HepG2 (cell line): Measurements from ENCODE around the gene ATP13A3. TPM values are rescaled to one million over a fixed set of nuclear protein-coding genes. Genes with fewer than 3 reads are reported as not detected.
A peak's percentile ranks its signal among the peaks of the same experiment; 100 is the strongest.
"Not testable (repeated sequence)": the region's sequence is repeated elsewhere in the genome, so short reads cannot be mapped to it uniquely, and the experiment has no call there.

ENCODE experiments used
- ATAC-seq: fragments of 200-7000 bp; cut with Tn5 transposase; 3 replicates; pipeline ENCODE4 v1.9.1; 2020; ENCODE audit warnings: mild to moderate bottlenecking, moderate library complexity
- BruUV-seq: library from RNA; stranded (reverse); fragments of 400-500 nt; replicated peaks from 2 replicates; lab custom pipeline; 2021; lab: Mats Ljungman, UMichigan
- CTCF ChIA-PET: fragments of 300-600 bp; formaldehyde crosslinking; extraction: SDS; loops from one replicate; lab custom pipeline; 2021; ENCODE audit warnings: low total read pairs, inconsistent platforms, low intra/inter-chr PET ratio; lab: Yijun Ruan, JAX
- POLR2A ChIA-PET: fragments of 350-600 bp; sonication (Branson Sonifier 250); formaldehyde crosslinking; loops from one replicate; lab custom pipeline; 2020; ENCODE audit warnings: antibody characterized with exemption, inconsistent platforms; lab: Yijun Ruan, JAX
- DNase-seq: peaks from one replicate; pipeline ENCODE4 v3.0.0-alpha.2; 2015; ENCODE audit warnings: low spot score
- FAIRE-seq: peaks from 3 replicates; lab custom pipeline; 2011; peaks lifted over from hg19 to GRCh38; lab: Jason Lieb, UNC
- H2AFZ ChIP-seq: one replicate; pipeline ENCODE4 v1.6.1; 2011; ENCODE audit warnings: low read length, inconsistent platforms
- H3K27ac ChIP-seq: fragments of 300-600 bp; 3 replicates; pipeline ENCODE4 v1.8.0; 2011; ENCODE audit warnings: mixed run types, mild to moderate bottlenecking, mixed read lengths, low read length, inconsistent platforms; ENCODE audit not compliant: insufficient read depth; ENCODE audit errors: extremely low read length
- H3K27me3 ChIP-seq, 2 experiments: fragments of 200-600 bp in 1 of 2; 2 replicates in 1 of 2; 3 replicates in 1 of 2; pipeline versions ENCODE4 v1.6.0 to v1.8.0; 2011; ENCODE audit warnings: low read length in 2 of 2, mild to moderate bottlenecking in 2 of 2, moderate library complexity in 2 of 2, inconsistent platforms in 1 of 2; ENCODE audit not compliant: insufficient read depth in 2 of 2, control insufficient read depth in 1 of 2
- H3K36me3 ChIP-seq, 2 experiments: fragments of 200-600 bp in 1 of 2; replicated peaks in 1 of 2; 2 replicates in 1 of 2; 3 replicates in 1 of 2; pipeline versions ENCODE4 v1.5.1 to v1.8.0; 2011; ENCODE audit warnings: low read length in 2 of 2, inconsistent platforms in 1 of 2; ENCODE audit not compliant: insufficient read depth in 2 of 2, control insufficient read depth in 1 of 2
- H3K4me1 ChIP-seq: 2 replicates; pipeline ENCODE4 v1.5.1; 2012; ENCODE audit warnings: low read length, inconsistent platforms; ENCODE audit not compliant: insufficient read depth
- H3K4me2 ChIP-seq: 2 replicates; pipeline ENCODE4 v1.6.0; 2011; ENCODE audit warnings: low read depth, low read length, inconsistent platforms
- H3K4me3 ChIP-seq, 3 experiments: fragments of 200-600 bp in 1 of 3; sonication (generic), shearing (Covaris generic) in 1 of 3; replicated peaks in 1 of 3; 2 replicates each; pipeline ENCODE4 v1.5.1; 2011 to 2016; ENCODE audit warnings: low read length in 3 of 3, inconsistent platforms in 2 of 3, low read depth in 2 of 3, mild to moderate bottlenecking in 2 of 3, control low read depth in 1 of 3, mixed read lengths in 1 of 3; ENCODE audit not compliant: insufficient read depth in 1 of 3
- H3K79me2 ChIP-seq: one replicate; pipeline ENCODE4 v1.6.1; 2011; ENCODE audit warnings: low read length, inconsistent platforms; ENCODE audit not compliant: insufficient read depth
- H3K9ac ChIP-seq: 2 replicates; pipeline ENCODE4 v1.6.0; 2011; ENCODE audit warnings: mild to moderate bottlenecking, low read depth, low read length, inconsistent platforms; ENCODE audit not compliant: insufficient read depth
- H3K9me3 ChIP-seq: 2 replicates; pipeline ENCODE4 v1.5.1; 2012; ENCODE audit warnings: mild to moderate bottlenecking, low read length
- H4K20me1 ChIP-seq: 2 replicates; pipeline ENCODE4 v1.6.0; 2011; ENCODE audit warnings: inconsistent platforms, mild to moderate bottlenecking, low read length, moderate library complexity; ENCODE audit not compliant: insufficient read depth
- BRD4 ChIP-seq: sonication (generic); formaldehyde crosslinking; IDR thresholded peaks from 2 replicates; pipeline ENCODE4 v1.4.0; 2020; ENCODE audit warnings: missing genetic modification reagents
- ZNF441 ChIP-seq: sonication (generic); formaldehyde crosslinking; IDR thresholded peaks from 2 replicates; pipeline ENCODE4 v1.7.0; 2021; ENCODE audit warnings: missing genetic modification reagents, borderline replicate concordance
- ZNF777 ChIP-seq: sonication (generic); formaldehyde crosslinking; IDR thresholded peaks from 2 replicates; pipeline ENCODE4 v1.4.0; 2020; ENCODE audit warnings: missing genetic modification reagents
- WGBS: methylation state at CpG from one replicate; pipeline ENCODE4 v1.1.6; 2017; ENCODE audit warnings: low lambda C conversion rate; 5-methylcytosine and 5-hydroxymethylcytosine counted together
- in situ Hi-C: cut with HindIII; loops from 2 replicates; pipeline ENCODE4 v1.10.0; 2017; ENCODE audit warnings: low pct_unique_long_range_greater_than_20kb; ENCODE audit not compliant: extremely low pct_ligation_motif_present
- intact Hi-C: fragments of 100-400 bp; cut with micrococcal nuclease; formaldehyde crosslinking; loops from one replicate; pipeline ENCODE4 v1.10.0; 2022; ENCODE audit not compliant: unreplicated experiment
- polyA plus RNA-seq, 8 experiments: library from polyadenylated mRNA; depleted of rRNA in 3 of 8; stranded (reverse) in 7 of 8; unstranded in 1 of 8; fragments of >200 nt; fragmentation: Illumina TruSeq in 4 of 8; extraction: Trizol in 4 of 8; gene quantifications; 2 replicates each; pipeline versions ENCODE4 v1.2.1 to v1.2.3, GENCODE V29; 2011 to 2016; ENCODE audit warnings: low read depth in 4 of 8, missing spikeins in 1 of 8, mixed read lengths in 1 of 8; ENCODE audit not compliant: insufficient read depth in 1 of 8
- total RNA-seq, 5 experiments: library from RNA; depleted of rRNA; stranded (reverse); fragments of >200 nt; fragmentation: Illumina TruSeq; extraction: Trizol; gene quantifications; 2 replicates each; pipeline ENCODE4 v1.2.3, GENCODE V29; 2016; ENCODE audit warnings: low read depth in 1 of 5

Gene ATP13A3
- total and polyA plus RNA-seq, 2 of the 13 experiments (the other 11 are each of a cell fraction or from before 2014, with no cell fraction given): 44.9 to 80.8 TPM

- TF ChIP-seq ZNF777 (CRISPR knock-in tag) (no peak), BRD4 (no peak), ZNF441 (no peak)
- no peak overlapping the region for H3K27ac ChIP-seq
- no peak overlapping the region for H3K9ac ChIP-seq
- H2AFZ ChIP-seq: no peak overlapping the region
- no TSS peak for BruUV-seq
- DNase-seq: no peak
- in situ Hi-C loops (no loop called here), intact Hi-C loops (no loop called here)
- H4K20me1 ChIP-seq: no peaks in the 10 kb centered on the region
- no peaks in the 10 kb centered on the region for H3K27me3 ChIP-seq
- no peaks in the 10 kb centered on the region for H3K9me3 ChIP-seq
- peaks cover 56% of the 10 kb centered on the region for H3K4me1 ChIP-seq
- no peaks in the 10 kb centered on the region for H3K36me3 ChIP-seq
- ChIA-PET CTCF (no interaction called here), POLR2A (no interaction called here)
- H3K79me2 ChIP-seq: no peaks in the 10 kb centered on the region
- H3K4me2 ChIP-seq: no peak overlapping the region
- H3K4me3 ChIP-seq: no peak overlapping the region
- ATAC-seq: no peak
- FAIRE-seq: no peak
These were observed 13.4 kb upstream of the ATP13A3 start for GRCh38 chr3:194500198-194500597.

GRCh38 chr3:194499516-194499915 lies 12.7 kb upstream of the ATP13A3 start:
- CTCF ChIA-PET, DNase-seq, H4K20me1 ChIP-seq, H3K4me2 ChIP-seq, intact Hi-C loops, H3K9me3 ChIP-seq, H3K4me3 ChIP-seq, H3K36me3 ChIP-seq, H3K79me2 ChIP-seq, H3K9ac ChIP-seq, POLR2A ChIA-PET, in situ Hi-C loops, H2AFZ ChIP-seq, FAIRE-seq, ATAC-seq, H3K27me3 ChIP-seq, BruUV-seq: not testable (repeated sequence)
- peaks cover 63% of the 10 kb centered on the region for H3K4me1 ChIP-seq
- peak overlapping the region; percentile 79 for H3K27ac ChIP-seq
- WGBS: 93% methylated on average over 6 of the region's 6 CpGs
